K562 (cell line): ENCODE data around the gene ILF3. TPM values are rescaled to one million over a fixed set of nuclear protein-coding genes. Genes with fewer than 3 reads are reported as not detected.
A peak's percentile ranks its signal among the peaks of the same experiment; 100 is the strongest.

ENCODE experiments used
- ARID1B ChIP-seq: fragments of 450-650 bp; IDR thresholded peaks from 2 replicates; pipeline ENCODE4 v1.6.1; 2016; ENCODE audit warnings: antibody characterized with exemption, mild to moderate bottlenecking, inconsistent platforms
- CBX2 ChIP-seq: fragments of 200-600 bp; sonication (generic); IDR thresholded peaks from one replicate; pipeline ENCODE4 v1.6.1; 2012; ENCODE audit warnings: mild to moderate bottlenecking, low read length, inconsistent platforms; ENCODE audit not compliant: insufficient read depth, poor library complexity, severe bottlenecking
- KLF10 ChIP-seq: fragments of 250-450 bp; sonication (Bioruptor Pico); IDR thresholded peaks from 2 replicates; pipeline ENCODE4 v1.6.1; 2021; ENCODE audit warnings: matching md5 sums
- NFRKB ChIP-seq: fragments of 450-650 bp; IDR thresholded peaks from 2 replicates; pipeline ENCODE4 v1.6.1; 2016; ENCODE audit warnings: low read depth
- PCBP2 ChIP-seq: fragments of 200-400 bp; formaldehyde crosslinking; IDR thresholded peaks from 2 replicates; pipeline ENCODE4 v1.6.1; 2018; ENCODE audit warnings: low read length, low read depth, mild to moderate bottlenecking, moderate library complexity; ENCODE audit not compliant: poor library complexity, severe bottlenecking
- POLR2G ChIP-seq: fragments of 200-400 bp; formaldehyde crosslinking; IDR thresholded peaks from 2 replicates; pipeline ENCODE4 v1.6.1; 2017; ENCODE audit warnings: low read depth, mild to moderate bottlenecking, antibody characterized with exemption, low read length, moderate library complexity
- RNF2 ChIP-seq: sonication (generic); IDR thresholded peaks from 2 replicates; pipeline ENCODE4 v1.6.1; 2016
- SOX6 ChIP-seq: fragments of 450-650 bp; IDR thresholded peaks from 2 replicates; pipeline ENCODE4 v1.6.1; 2014; ENCODE audit warnings: mild to moderate bottlenecking
- SRSF3 ChIP-seq: fragments of 200-400 bp; formaldehyde crosslinking; IDR thresholded peaks from 2 replicates; pipeline ENCODE4 v1.6.1; 2016; ENCODE audit warnings: mild to moderate bottlenecking, low read length, moderate library complexity; ENCODE audit not compliant: insufficient read depth
- SUPT5H ChIP-seq: fragments of 450-650 bp; IDR thresholded peaks from 2 replicates; pipeline ENCODE4 v1.6.1; 2016
- TAF15 ChIP-seq: fragments of 200-400 bp; formaldehyde crosslinking; IDR thresholded peaks from 2 replicates; pipeline ENCODE4 v1.6.1; 2017; ENCODE audit warnings: mild to moderate bottlenecking, low read depth, low read length, moderate library complexity
- XRCC5 ChIP-seq: fragments of 200-400 bp; formaldehyde crosslinking; IDR thresholded peaks from 2 replicates; pipeline ENCODE4 v1.6.1; 2017; ENCODE audit warnings: low read depth, mild to moderate bottlenecking, low read length
- ZNF224 ChIP-seq: sonication (generic); formaldehyde crosslinking; IDR thresholded peaks from 2 replicates; pipeline ENCODE4 v1.8.0; 2022; ENCODE audit warnings: mild to moderate bottlenecking, missing genetic modification reagents
- ZNF347 ChIP-seq: fragments of 450-650 bp; formaldehyde crosslinking; IDR thresholded peaks from 2 replicates; pipeline ENCODE4 v1.4.0; 2020; ENCODE audit warnings: low read depth, mild to moderate bottlenecking, moderate library complexity
- ZNF431 ChIP-seq: sonication (generic); formaldehyde crosslinking; IDR thresholded peaks from 2 replicates; pipeline ENCODE4 v1.8.0; 2022; ENCODE audit warnings: mild to moderate bottlenecking, missing genetic modification reagents
- ZNF507 ChIP-seq: conservative IDR thresholded peaks from 2 replicates; pipeline ENCODE4 v1.6.1; 2017; ENCODE audit warnings: missing genetic modification characterization, missing compliant biosample characterization
- ZNF583 ChIP-seq: fragments of 250-450 bp; sonication (Bioruptor Pico); IDR thresholded peaks from 2 replicates; pipeline ENCODE4 v1.4.0; 2020
- ZNF586 ChIP-seq: fragments of 450-650 bp; formaldehyde crosslinking; conservative IDR thresholded peaks from 2 replicates; pipeline ENCODE4 v1.4.0; 2020; ENCODE audit warnings: mild to moderate bottlenecking, moderate library complexity
- polyA plus RNA-seq, 8 experiments: library from polyadenylated mRNA; depleted of rRNA in 4 of 8; stranded (reverse) in 5 of 8; unstranded in 3 of 8; fragments of >200 nt; fragmentation: Nextera tagmentation in 2 of 8; fragmentation: Illumina TruSeq in 1 of 8; extraction: Ambion mirVana in 2 of 8; extraction: Trizol in 1 of 8; gene quantifications; 2 replicates each; pipeline versions ENCODE4 v1.2.1 to v1.2.3, GENCODE V29; 2011 to 2014; ENCODE audit warnings: inconsistent platforms in 1 of 8, missing spikeins in 1 of 8
- total RNA-seq, 7 experiments: library from RNA; depleted of rRNA in 6 of 7; stranded (reverse); fragments of >200 nt in 6 of 7; fragmentation: Illumina TruSeq in 2 of 7; extraction: Trizol in 2 of 7; gene quantifications; 2 replicates each; pipeline versions ENCODE4 v1.2.1 to v1.2.3, GENCODE V29; 2011 to 2021; ENCODE audit warnings: low replicate concordance in 1 of 7
- TF ChIP-seq, protein P1 (sequence below): fragments of 250-450 bp; sonication (Bioruptor Pico); IDR thresholded peaks from 2 replicates; pipeline ENCODE4 v1.5.0; 2020; ENCODE audit warnings: mild to moderate bottlenecking, borderline replicate concordance
- TF ChIP-seq, protein P2 (sequence below): fragments of 150-350 bp; conservative IDR thresholded peaks from 2 replicates; pipeline ENCODE4 v1.6.1; 2014; ENCODE audit warnings: low read length
- TF ChIP-seq, protein P3 (sequence below): fragments of 450-650 bp; IDR thresholded peaks from 2 replicates; pipeline ENCODE4 v1.6.1; 2018; ENCODE audit not compliant: partially characterized antibody

Gene ILF3
- total and polyA plus RNA-seq, 9 of the 15 experiments (the other 6 are each of a cell fraction or from before 2014, with no cell fraction given), result 26.0 to 453 (median 175) TPM

DNA sequence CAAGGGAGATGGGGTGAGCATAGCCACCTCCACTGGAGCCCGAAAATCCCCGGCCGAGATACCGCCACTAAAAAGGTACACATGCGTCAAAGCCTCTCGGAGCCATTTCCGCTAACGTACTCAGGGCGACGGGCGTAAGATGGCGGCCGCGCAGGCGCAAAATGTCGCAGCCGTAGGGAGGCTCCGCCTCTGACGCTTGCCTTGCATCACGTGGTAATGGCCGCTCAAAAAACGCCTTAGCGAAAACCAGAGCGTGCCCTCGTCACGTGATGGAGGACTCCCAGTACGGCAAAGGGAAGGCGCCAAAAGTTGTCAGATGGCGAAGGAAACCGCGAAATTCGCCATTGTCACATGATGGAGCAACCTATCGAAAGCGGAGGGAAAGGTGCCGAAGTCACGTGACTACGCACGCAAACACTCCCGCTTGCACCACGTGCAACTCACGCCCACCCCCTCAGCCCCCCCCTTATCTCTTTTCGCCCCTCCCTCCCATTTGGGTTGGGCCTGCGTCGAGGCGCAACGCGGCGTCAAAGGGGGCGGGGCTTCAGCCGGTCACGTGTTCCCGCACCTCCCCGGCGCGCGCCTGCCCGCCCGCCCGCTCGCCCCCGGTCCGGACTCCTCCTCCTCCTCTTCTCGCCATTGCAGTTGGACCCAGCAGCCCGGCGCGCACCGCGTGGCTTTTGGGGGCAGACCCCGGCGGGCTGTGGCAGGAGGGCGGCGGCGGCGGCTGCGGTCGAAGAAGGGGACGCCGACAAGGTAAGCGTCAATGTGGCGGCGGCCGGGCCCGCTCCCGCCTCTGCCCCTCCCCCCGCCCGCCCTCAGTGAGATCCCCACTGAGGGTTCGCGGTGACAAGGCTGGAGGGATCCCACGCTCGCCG, at the start of gene ILF3 (continued):
- TF ChIP-seq, protein P1, sequence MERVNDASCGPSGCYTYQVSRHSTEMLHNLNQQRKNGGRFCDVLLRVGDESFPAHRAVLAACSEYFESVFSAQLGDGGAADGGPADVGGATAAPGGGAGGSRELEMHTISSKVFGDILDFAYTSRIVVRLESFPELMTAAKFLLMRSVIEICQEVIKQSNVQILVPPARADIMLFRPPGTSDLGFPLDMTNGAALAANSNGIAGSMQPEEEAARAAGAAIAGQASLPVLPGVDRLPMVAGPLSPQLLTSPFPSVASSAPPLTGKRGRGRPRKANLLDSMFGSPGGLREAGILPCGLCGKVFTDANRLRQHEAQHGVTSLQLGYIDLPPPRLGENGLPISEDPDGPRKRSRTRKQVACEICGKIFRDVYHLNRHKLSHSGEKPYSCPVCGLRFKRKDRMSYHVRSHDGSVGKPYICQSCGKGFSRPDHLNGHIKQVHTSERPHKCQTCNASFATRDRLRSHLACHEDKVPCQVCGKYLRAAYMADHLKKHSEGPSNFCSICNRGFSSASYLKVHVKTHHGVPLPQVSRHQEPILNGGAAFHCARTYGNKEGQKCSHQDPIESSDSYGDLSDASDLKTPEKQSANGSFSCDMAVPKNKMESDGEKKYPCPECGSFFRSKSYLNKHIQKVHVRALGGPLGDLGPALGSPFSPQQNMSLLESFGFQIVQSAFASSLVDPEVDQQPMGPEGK, result no peak
- no peak for TF ChIP-seq TAF15
- TF ChIP-seq ZNF347 (CRISPR knock-in tag), result no peak
- peak; percentile 74 for TF ChIP-seq PCBP2
- TF ChIP-seq NFRKB, result peak; percentile 88
- TF ChIP-seq ZNF431 (CRISPR knock-in tag), result no peak
- TF ChIP-seq, protein P2, sequence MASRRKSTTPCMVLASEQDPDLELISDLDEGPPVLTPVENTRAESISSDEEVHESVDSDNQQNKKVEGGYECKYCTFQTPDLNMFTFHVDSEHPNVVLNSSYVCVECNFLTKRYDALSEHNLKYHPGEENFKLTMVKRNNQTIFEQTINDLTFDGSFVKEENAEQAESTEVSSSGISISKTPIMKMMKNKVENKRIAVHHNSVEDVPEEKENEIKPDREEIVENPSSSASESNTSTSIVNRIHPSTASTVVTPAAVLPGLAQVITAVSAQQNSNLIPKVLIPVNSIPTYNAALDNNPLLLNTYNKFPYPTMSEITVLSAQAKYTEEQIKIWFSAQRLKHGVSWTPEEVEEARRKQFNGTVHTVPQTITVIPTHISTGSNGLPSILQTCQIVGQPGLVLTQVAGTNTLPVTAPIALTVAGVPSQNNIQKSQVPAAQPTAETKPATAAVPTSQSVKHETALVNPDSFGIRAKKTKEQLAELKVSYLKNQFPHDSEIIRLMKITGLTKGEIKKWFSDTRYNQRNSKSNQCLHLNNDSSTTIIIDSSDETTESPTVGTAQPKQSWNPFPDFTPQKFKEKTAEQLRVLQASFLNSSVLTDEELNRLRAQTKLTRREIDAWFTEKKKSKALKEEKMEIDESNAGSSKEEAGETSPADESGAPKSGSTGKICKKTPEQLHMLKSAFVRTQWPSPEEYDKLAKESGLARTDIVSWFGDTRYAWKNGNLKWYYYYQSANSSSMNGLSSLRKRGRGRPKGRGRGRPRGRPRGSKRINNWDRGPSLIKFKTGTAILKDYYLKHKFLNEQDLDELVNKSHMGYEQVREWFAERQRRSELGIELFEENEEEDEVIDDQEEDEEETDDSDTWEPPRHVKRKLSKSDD, result 0 out of 2 replicates have a peak, but pooled peaks have one; percentile 78
- peak; percentile 89 for TF ChIP-seq SUPT5H
- TF ChIP-seq POLR2G, result peak; percentile 94
- TF ChIP-seq, protein P3, sequence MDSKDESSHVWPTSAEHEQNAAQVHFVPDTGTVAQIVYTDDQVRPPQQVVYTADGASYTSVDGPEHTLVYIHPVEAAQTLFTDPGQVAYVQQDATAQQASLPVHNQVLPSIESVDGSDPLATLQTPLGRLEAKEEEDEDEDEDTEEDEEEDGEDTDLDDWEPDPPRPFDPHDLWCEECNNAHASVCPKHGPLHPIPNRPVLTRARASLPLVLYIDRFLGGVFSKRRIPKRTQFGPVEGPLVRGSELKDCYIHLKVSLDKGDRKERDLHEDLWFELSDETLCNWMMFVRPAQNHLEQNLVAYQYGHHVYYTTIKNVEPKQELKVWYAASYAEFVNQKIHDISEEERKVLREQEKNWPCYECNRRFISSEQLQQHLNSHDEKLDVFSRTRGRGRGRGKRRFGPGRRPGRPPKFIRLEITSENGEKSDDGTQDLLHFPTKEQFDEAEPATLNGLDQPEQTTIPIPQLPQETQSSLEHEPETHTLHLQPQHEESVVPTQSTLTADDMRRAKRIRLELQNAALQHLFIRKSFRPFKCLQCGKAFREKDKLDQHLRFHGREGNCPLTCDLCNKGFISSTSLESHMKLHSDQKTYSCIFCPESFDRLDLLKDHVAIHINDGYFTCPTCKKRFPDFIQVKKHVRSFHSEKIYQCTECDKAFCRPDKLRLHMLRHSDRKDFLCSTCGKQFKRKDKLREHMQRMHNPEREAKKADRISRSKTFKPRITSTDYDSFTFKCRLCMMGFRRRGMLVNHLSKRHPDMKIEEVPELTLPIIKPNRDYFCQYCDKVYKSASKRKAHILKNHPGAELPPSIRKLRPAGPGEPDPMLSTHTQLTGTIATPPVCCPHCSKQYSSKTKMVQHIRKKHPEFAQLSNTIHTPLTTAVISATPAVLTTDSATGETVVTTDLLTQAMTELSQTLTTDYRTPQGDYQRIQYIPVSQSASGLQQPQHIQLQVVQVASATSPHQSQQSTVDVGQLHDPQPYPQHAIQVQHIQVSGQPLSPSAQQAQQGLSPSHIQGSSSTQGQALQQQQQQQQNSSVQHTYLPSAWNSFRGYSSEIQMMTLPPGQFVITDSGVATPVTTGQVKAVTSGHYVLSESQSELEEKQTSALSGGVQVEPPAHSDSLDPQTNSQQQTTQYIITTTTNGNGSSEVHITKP, result peak; percentile 86
- no peak for TF ChIP-seq SRSF3
- TF ChIP-seq XRCC5, result no peak
- no peak for TF ChIP-seq ZNF586 (CRISPR knock-in tag)
- no peak for TF ChIP-seq ZNF507 (tag)
- peak; percentile 52; the same call in 1 of the 2 replicates for TF ChIP-seq ARID1B
- peak; percentile 76 for TF ChIP-seq ZNF583
- no peak for TF ChIP-seq ZNF224 (CRISPR knock-in tag)
- TF ChIP-seq RNF2, result peak; percentile 87
- no peak for TF ChIP-seq KLF10
- TF ChIP-seq SOX6, result peak; percentile 73
- TF ChIP-seq CBX2, result no peak
